Brain microvascular endothelial cell (primary cell): Measurements from ENCODE around the gene THSD7A.

ENCODE experiments used
- DNase-seq: peaks from one replicate; pipeline ENCODE4 v3.0.0-alpha.2; 2020
- H3K27ac ChIP-seq: fragments of 250-450 bp; sonication (Bioruptor Pico); 2 replicates; pipeline ENCODE4 v1.5.1; 2020; ENCODE audit warnings: mild to moderate bottlenecking, moderate library complexity
- H3K27me3 ChIP-seq: fragments of 250-450 bp; sonication (Bioruptor Pico); replicated peaks from 2 replicates; pipeline ENCODE4 v1.5.1; 2020; ENCODE audit warnings: mild to moderate bottlenecking
- H3K36me3 ChIP-seq: fragments of 250-450 bp; sonication (Bioruptor Pico); replicated peaks from 2 replicates; pipeline ENCODE4 v1.5.1; 2020; ENCODE audit warnings: mild to moderate bottlenecking
- H3K4me3 ChIP-seq: 2 replicates; pipeline ENCODE4 v1.5.1; 2011; ENCODE audit warnings: low read depth, mild to moderate bottlenecking, control low read depth, low read length, moderate library complexity
- in situ Hi-C: cut with HindIII; loops from 2 replicates; pipeline ENCODE4 v1.10.0; 2017; ENCODE audit warnings: low sequenced_read_pairs, low pct_ligation_motif_present
- TF ChIP-seq, protein P1 (sequence below): IDR thresholded peaks from 2 replicates; pipeline ENCODE4 v1.5.1; 2011; ENCODE audit warnings: low read depth, mild to moderate bottlenecking, moderate library complexity, low read length, control low read depth, inconsistent platforms; ENCODE audit errors: missing control alignments

THSD7A gene

DNA sequence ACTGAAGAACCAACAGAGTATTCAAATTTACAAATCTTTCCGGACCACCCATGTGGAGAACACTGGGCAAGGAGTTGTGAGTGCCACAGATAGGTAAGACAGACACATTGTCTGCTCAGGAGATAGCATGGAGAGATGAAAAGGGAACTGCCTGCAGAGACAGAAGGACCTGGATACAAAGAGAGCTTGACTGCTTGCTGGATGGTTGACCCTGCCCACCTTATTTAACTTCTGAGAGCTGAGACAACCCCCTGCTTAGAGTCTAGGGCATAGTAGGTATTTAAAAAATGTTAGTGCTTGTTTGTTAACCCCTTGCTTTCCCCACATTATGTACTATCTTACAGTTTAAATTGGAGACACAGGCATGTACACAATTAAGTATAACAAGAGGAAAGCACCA lies 314.1 kb downstream of the THSD7A start:
- no peaks in the 10 kb centered on the region for H3K27me3 ChIP-seq
- no peaks in the 10 kb centered on the region for H3K36me3 ChIP-seq
- H3K27ac ChIP-seq: no peak overlapping the region
- no peak for DNase-seq
- TF ChIP-seq, protein P1, sequence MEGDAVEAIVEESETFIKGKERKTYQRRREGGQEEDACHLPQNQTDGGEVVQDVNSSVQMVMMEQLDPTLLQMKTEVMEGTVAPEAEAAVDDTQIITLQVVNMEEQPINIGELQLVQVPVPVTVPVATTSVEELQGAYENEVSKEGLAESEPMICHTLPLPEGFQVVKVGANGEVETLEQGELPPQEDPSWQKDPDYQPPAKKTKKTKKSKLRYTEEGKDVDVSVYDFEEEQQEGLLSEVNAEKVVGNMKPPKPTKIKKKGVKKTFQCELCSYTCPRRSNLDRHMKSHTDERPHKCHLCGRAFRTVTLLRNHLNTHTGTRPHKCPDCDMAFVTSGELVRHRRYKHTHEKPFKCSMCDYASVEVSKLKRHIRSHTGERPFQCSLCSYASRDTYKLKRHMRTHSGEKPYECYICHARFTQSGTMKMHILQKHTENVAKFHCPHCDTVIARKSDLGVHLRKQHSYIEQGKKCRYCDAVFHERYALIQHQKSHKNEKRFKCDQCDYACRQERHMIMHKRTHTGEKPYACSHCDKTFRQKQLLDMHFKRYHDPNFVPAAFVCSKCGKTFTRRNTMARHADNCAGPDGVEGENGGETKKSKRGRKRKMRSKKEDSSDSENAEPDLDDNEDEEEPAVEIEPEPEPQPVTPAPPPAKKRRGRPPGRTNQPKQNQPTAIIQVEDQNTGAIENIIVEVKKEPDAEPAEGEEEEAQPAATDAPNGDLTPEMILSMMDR: no peak
- in situ Hi-C loops: no loop called here
- no peak overlapping the region for H3K4me3 ChIP-seq

DNA sequence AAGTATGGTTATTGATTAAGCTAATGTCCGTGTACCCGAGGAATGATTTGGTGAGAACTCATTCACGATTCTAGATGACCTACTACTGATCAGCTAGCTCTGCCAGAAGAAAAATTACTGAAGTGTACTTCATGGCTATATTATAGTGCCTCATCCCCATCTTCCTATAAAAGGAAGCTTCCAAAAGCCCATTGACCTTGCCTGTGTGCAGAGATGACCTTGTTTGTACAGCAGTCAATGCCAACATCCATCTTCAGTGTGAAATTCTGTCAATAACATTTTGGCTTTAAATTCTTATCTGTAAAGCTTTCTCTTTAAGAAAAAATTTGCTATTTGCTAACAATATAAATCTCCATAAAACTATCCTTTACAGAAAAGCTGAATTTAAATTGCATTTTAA lies 315.7 kb downstream of the THSD7A start:
- Histone ChIP-seq H3K27ac (no peak overlapping the region), H3K27me3 (no peaks in the 10 kb centered on the region), H3K4me3 (no peak overlapping the region), H3K36me3 (no peaks in the 10 kb centered on the region)
- no peak for DNase-seq
- in situ Hi-C loops: no loop called here
- TF ChIP-seq, protein P1: no peak

GRCh38 chr7:11513460-11513859 lies 318.5 kb downstream of the THSD7A start:
- Histone ChIP-seq H3K36me3 (no peaks in the 10 kb centered on the region), H3K27ac (no peak overlapping the region), H3K4me3 (no peak overlapping the region), H3K27me3 (no peaks in the 10 kb centered on the region)
- no peak for DNase-seq
- TF ChIP-seq, protein P1: no peak
- in situ Hi-C loops: no loop called here

GRCh38 chr7:11507929-11508328 lies 324.1 kb downstream of the THSD7A start:
- Histone ChIP-seq H3K27ac (no peak overlapping the region), H3K36me3 (no peaks in the 10 kb centered on the region), H3K27me3 (no peaks in the 10 kb centered on the region), H3K4me3 (no peak overlapping the region)
- no peak for DNase-seq
- TF ChIP-seq, protein P1: no peak
- in situ Hi-C loops: no loop called here

GRCh38 chr7:11506417-11506816 lies 325.6 kb downstream of the THSD7A start:
- TF ChIP-seq, protein P1: no peak

DNA sequence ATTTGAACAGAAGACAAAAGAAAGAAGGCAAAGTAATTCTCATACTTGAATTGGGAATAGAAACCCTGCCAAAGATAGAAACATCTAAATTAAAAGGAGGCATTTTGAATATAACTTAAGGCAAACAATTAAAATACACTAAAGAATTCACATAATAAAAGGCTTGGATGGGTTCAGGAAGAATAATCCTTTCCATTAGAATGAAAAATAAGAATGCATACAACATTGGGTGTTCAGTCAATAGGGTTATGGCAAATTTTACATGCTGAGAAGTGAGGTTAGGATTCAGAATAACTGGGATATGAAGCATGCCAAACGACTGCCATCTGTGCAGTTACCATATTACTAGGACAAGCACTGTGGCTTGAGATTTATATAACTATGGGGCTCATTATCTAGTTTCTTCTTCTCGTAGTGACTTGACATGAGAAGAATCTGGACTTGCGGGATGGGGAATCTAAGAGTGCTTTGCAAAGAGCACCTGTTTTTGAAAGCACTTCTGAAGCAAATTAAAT lies 326.5 kb downstream of the THSD7A start:
- H3K27ac ChIP-seq: no peak overlapping the region
- no peak for DNase-seq
- in situ Hi-C loops: no loop called here
- TF ChIP-seq, protein P1: no peak
- H3K4me3 ChIP-seq: no peak overlapping the region
- H3K27me3 ChIP-seq: no peaks in the 10 kb centered on the region
- no peaks in the 10 kb centered on the region for H3K36me3 ChIP-seq

More at GRCh38 chr7:11506417-11506816, 325.6 kb downstream of the THSD7A start:
- Histone ChIP-seq H3K27me3 (no peaks in the 10 kb centered on the region), H3K36me3 (no peaks in the 10 kb centered on the region), H3K4me3 (no peak overlapping the region), H3K27ac (no peak overlapping the region)
- no peak for DNase-seq
- in situ Hi-C loops: no loop called here
